ENCODE measurements around the gene CFAP206. TPM values are rescaled to one million over a fixed set of nuclear protein-coding genes. Genes with fewer than 3 reads are reported as not detected.

Gene CFAP206
- total and polyA plus RNA-seq, 7 donors: 0.04 to 0.36 (median 0.23) TPM; not detected in 3

GRCh38 chr6:87384038-87384437 is 23.7 kb upstream of the CFAP206 start:
- TF ChIP-seq POLR2AphosphoS5 (IDR thresholded peaks at IDR 0.05) (no peak), POLR2A (IDR thresholded peaks at IDR 0.05) (no peak), CTCF (IDR thresholded peaks at IDR 0.05) (no peak), EP300 (IDR thresholded peaks at IDR 0.05) (no peak)
- H3K36me3 ChIP-seq: no peaks in the 10 kb centered on the region
- no peaks in the 10 kb centered on the region for H3K27me3 ChIP-seq
- WGBS, 2 donors: 30 to 68% methylated on average over 1 of the region's 1 CpG
- DNase-seq: no peak
- H3K4me1 ChIP-seq: no peaks in the 10 kb centered on the region
- intact Hi-C loops (cut with DNase I): no loop called here
- no peaks in the 10 kb centered on the region for H3K9me3 ChIP-seq
- no peak overlapping the region for H3K4me3 ChIP-seq
- H3K27ac ChIP-seq: no peak overlapping the region

GRCh38 chr6:87384449-87384848 is 23.3 kb upstream of the CFAP206 start:
- Histone ChIP-seq H3K36me3 (no peaks in the 10 kb centered on the region), H3K27ac (no peak overlapping the region), H3K4me1 (no peaks in the 10 kb centered on the region), H3K9me3 (no peaks in the 10 kb centered on the region), H3K27me3 (no peaks in the 10 kb centered on the region), H3K4me3 (no peak overlapping the region)
- intact Hi-C loops (cut with DNase I): no loop called here
- DNase-seq: no peak
- WGBS, 2 donors: 88 to 89% methylated on average over 3 of the region's 3 CpGs
- TF ChIP-seq CTCF (IDR thresholded peaks at IDR 0.05) (no peak), POLR2AphosphoS5 (IDR thresholded peaks at IDR 0.05) (no peak), EP300 (IDR thresholded peaks at IDR 0.05) (no peak), POLR2A (IDR thresholded peaks at IDR 0.05) (no peak)

GRCh38 chr6:87391334-87391733 is 16.4 kb upstream of the CFAP206 start:
- 60 to 64% methylated on average over 3 of the region's 3 CpGs for WGBS, 2 donors
- no peaks in the 10 kb centered on the region for H3K9me3 ChIP-seq
- no peak overlapping the region for H3K4me3 ChIP-seq
- no peaks in the 10 kb centered on the region for H3K27me3 ChIP-seq
- no peaks in the 10 kb centered on the region for H3K4me1 ChIP-seq
- no peaks in the 10 kb centered on the region for H3K36me3 ChIP-seq
- intact Hi-C loops (cut with DNase I): loop anchor here (5.0 to 10.0 kb wide), 3 partner anchors 81 to 1483 kb away; partner anchors contain the start of genes RARS2 and SLC35A1
- no peak overlapping the region for H3K27ac ChIP-seq
- no peak for DNase-seq
- TF ChIP-seq CTCF (IDR thresholded peaks at IDR 0.05) (no peak), POLR2A (IDR thresholded peaks at IDR 0.05) (no peak), EP300 (IDR thresholded peaks at IDR 0.05) (no peak), POLR2AphosphoS5 (IDR thresholded peaks at IDR 0.05) (no peak)

GRCh38 chr6:87393026-87393622 is 14.6 kb upstream of the CFAP206 start:
- Histone ChIP-seq H3K4me1 (no peaks in the 10 kb centered on the region), H3K27me3 (no peaks in the 10 kb centered on the region), H3K36me3 (no peaks in the 10 kb centered on the region), H3K9me3 (no peaks in the 10 kb centered on the region), H3K27ac (no peak overlapping the region), H3K4me3 (no peak overlapping the region)
- TF ChIP-seq CTCF (IDR thresholded peaks at IDR 0.05): peak; percentile 41 to 70 (median 62)
- no peak for TF ChIP-seq POLR2AphosphoS5 (IDR thresholded peaks at IDR 0.05)
- no peak for DNase-seq
- intact Hi-C loops (cut with DNase I): loop anchor here (5.0 to 10.0 kb wide), 3 partner anchors 79 to 1482 kb away; partner anchors contain the start of genes RARS2 and SLC35A1
- WGBS, 2 donors: 0 to 16% methylated on average over 2 of the region's 2 CpGs

- DNase-seq: no peak
- H3K27me3 ChIP-seq: no peaks in the 10 kb centered on the region
- no peak overlapping the region for H3K27ac ChIP-seq
- H3K36me3 ChIP-seq: no peaks in the 10 kb centered on the region
- H3K4me3 ChIP-seq: no peak overlapping the region
- H3K9me3 ChIP-seq: no peaks in the 10 kb centered on the region
- 85 to 86% methylated on average over 2 of the region's 2 CpGs for WGBS, 2 donors
- TF ChIP-seq POLR2A (IDR thresholded peaks at IDR 0.05) (no peak), EP300 (IDR thresholded peaks at IDR 0.05) (no peak), POLR2AphosphoS5 (IDR thresholded peaks at IDR 0.05) (no peak), CTCF (IDR thresholded peaks at IDR 0.05) (no peak)
- no peaks in the 10 kb centered on the region for H3K4me1 ChIP-seq
- intact Hi-C loops (cut with DNase I): loop anchor here (10.0 kb wide), 2 partner anchors 189 to 1479 kb away; partner anchors contain the start of gene RARS2
Observed at GRCh38 chr6:87395431-87395830, 12.3 kb upstream of the CFAP206 start.

Measured in sigmoid colon (tissue), 7 donors.